Kidney (tissue), 14 donors: ENCODE measurements around the gene CCM2L. TPM values are rescaled to one million over a fixed set of nuclear protein-coding genes. Genes with fewer than 3 reads are reported as not detected.

Source experiments
- DNase-seq, 5 donors: peaks; one replicate each; pipeline ENCODE4 v3.0.0-alpha.2; 2013 to 2020
- FAIRE-seq: peaks from 2 replicates; lab custom pipeline; 2012; peaks lifted over from hg19 to GRCh38; lab: Jason Lieb, UNC
- H3K27ac ChIP-seq, 2 donors: one replicate each; pipeline ENCODE4 v1.7.0; 2013; ENCODE audit warnings: low read depth in 2 of 2, low read length in 2 of 2, inconsistent platforms in 1 of 2
- H3K27me3 ChIP-seq: one replicate; pipeline ENCODE4 v1.7.1; 2013; ENCODE audit warnings: low read length, inconsistent platforms; ENCODE audit not compliant: control insufficient read depth, insufficient read depth
- H3K36me3 ChIP-seq, 3 donors: one replicate each; pipeline versions ENCODE4 v1.7.0 to v1.7.1; 2013; ENCODE audit warnings: low read length in 3 of 3, control low read depth in 1 of 3, inconsistent platforms in 1 of 3; ENCODE audit not compliant: insufficient read depth in 3 of 3, control insufficient read depth in 2 of 3
- H3K4me1 ChIP-seq, 3 donors: one replicate each; pipeline versions ENCODE4 v1.7.0 to v1.7.1; 2013; ENCODE audit warnings: low read length in 3 of 3, inconsistent platforms in 1 of 3, low read depth in 1 of 3; ENCODE audit not compliant: control insufficient read depth in 2 of 3, insufficient read depth in 2 of 3
- H3K4me3 ChIP-seq, 3 donors: one replicate each; pipeline versions ENCODE4 v1.7.0 to v1.8.1; 2013; ENCODE audit warnings: low read length in 3 of 3, control low read depth in 1 of 3, inconsistent platforms in 1 of 3
- H3K9ac ChIP-seq, 3 donors: one replicate each; pipeline versions ENCODE4 v1.7.0 to v1.7.1; 2013; ENCODE audit warnings: low read length in 3 of 3, control low read depth in 1 of 3, inconsistent platforms in 1 of 3
- H3K9me3 ChIP-seq, 3 donors: one replicate each; pipeline versions ENCODE4 v1.7.0 to v1.7.1; 2013; ENCODE audit warnings: low read length in 3 of 3, control low read depth in 1 of 3, inconsistent platforms in 1 of 3; ENCODE audit not compliant: control insufficient read depth in 2 of 3, insufficient read depth in 1 of 3
- intact Hi-C: fragments of 100-400 bp; cut with DNase I; formaldehyde crosslinking; loops from one replicate; pipeline ENCODE4 v1.11.1; 2022
- polyA plus RNA-seq: library from polyadenylated mRNA; stranded (reverse); fragments of 350-450 nt; fragmentation: Illumina TruSeq; extraction: RNeasy Lipid Tissue Mini Kit (QIAGEN cat#74804); gene quantifications from one replicate; pipeline ENCODE4 v1.2.3, GENCODE V29; 2014; ENCODE audit warnings: low read depth, low replicate concordance; ENCODE audit not compliant: insufficient read depth
- total RNA-seq: library from RNA; stranded (reverse); fragmentation: NEBNext Ultra II Directional; extraction: Animal tissue kit (Norgen Biotek cat#: 25700); gene quantifications from one replicate; pipeline ENCODE4 v1.2.1, GENCODE V29; 2021
- TF ChIP-seq, protein P1 (sequence below): IDR thresholded peaks from 3 replicates; pipeline ENCODE4 v1.5.1; 2012; ENCODE audit warnings: mild to moderate bottlenecking, moderate library complexity, borderline replicate concordance; ENCODE audit not compliant: insufficient read depth; ENCODE audit errors: extremely low read depth
- donor health status: control.
- donor health status: control.
- donor health status: control.
- donor health status: control.
- donor health status: control.
- donor health status: DM: yes; HTN: yes; CAD: no.
- donor health status: Normal renal cell carcinoma (clear cell type).

The CCM2L gene
- total and polyA plus RNA-seq, 2 donors from 2014 or later = 9.9 to 13.8 TPM

- H3K9me3 ChIP-seq = no peaks in the 10 kb centered on the region
- H3K36me3 ChIP-seq = no peaks in the 10 kb centered on the region
- DNase-seq (no peak), FAIRE-seq (no peak)
- no peak overlapping the region for H3K27ac ChIP-seq
- peak overlapping the region in 1 of 3 donors; percentile 8 for H3K9ac ChIP-seq
- peaks cover 0 to 5% (median 0%) of the 10 kb centered on the region in 3 donors for H3K4me1 ChIP-seq
- TF ChIP-seq, protein P1, sequence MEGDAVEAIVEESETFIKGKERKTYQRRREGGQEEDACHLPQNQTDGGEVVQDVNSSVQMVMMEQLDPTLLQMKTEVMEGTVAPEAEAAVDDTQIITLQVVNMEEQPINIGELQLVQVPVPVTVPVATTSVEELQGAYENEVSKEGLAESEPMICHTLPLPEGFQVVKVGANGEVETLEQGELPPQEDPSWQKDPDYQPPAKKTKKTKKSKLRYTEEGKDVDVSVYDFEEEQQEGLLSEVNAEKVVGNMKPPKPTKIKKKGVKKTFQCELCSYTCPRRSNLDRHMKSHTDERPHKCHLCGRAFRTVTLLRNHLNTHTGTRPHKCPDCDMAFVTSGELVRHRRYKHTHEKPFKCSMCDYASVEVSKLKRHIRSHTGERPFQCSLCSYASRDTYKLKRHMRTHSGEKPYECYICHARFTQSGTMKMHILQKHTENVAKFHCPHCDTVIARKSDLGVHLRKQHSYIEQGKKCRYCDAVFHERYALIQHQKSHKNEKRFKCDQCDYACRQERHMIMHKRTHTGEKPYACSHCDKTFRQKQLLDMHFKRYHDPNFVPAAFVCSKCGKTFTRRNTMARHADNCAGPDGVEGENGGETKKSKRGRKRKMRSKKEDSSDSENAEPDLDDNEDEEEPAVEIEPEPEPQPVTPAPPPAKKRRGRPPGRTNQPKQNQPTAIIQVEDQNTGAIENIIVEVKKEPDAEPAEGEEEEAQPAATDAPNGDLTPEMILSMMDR = no peak
- H3K4me3 ChIP-seq = no peak overlapping the region
- intact Hi-C loops = no loop called here
- H3K27me3 ChIP-seq = peaks cover 12% of the 10 kb centered on the region
Observed at GRCh38 chr20:32019563-32020463, 9.6 kb downstream of the CCM2L start.

DNA sequence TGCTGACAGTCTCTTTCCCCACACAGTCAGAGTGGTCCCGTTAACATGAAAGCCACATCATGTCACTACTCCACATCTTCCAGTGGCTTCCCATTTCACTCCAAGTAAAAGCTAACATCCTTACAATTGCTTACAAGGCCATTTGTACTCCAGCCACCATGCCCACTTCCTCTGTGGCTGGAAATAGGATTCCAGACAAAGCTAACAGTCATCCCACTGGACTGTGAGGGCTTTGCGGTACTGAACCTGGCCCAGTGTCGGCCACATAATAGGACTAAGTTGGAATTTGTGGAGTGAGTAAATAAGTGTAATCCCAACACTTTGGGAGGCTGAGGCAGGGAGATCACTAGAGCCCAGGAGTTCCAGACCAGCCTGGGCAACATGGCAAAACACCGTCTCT is 10.9 kb downstream of the CCM2L start:
- intact Hi-C loops = no loop called here
- FAIRE-seq (no peak), DNase-seq (no peak)
- H3K4me1 ChIP-seq = peaks cover 0 to 5% (median 0%) of the 10 kb centered on the region in 3 donors
- H3K9ac ChIP-seq = no peak overlapping the region
- TF ChIP-seq, protein P1 = no peak
- peaks cover 12% of the 10 kb centered on the region for H3K27me3 ChIP-seq
- no peaks in the 10 kb centered on the region for H3K36me3 ChIP-seq
- H3K4me3 ChIP-seq = no peak overlapping the region
- H3K9me3 ChIP-seq = no peaks in the 10 kb centered on the region
- H3K27ac ChIP-seq = no peak overlapping the region

DNA sequence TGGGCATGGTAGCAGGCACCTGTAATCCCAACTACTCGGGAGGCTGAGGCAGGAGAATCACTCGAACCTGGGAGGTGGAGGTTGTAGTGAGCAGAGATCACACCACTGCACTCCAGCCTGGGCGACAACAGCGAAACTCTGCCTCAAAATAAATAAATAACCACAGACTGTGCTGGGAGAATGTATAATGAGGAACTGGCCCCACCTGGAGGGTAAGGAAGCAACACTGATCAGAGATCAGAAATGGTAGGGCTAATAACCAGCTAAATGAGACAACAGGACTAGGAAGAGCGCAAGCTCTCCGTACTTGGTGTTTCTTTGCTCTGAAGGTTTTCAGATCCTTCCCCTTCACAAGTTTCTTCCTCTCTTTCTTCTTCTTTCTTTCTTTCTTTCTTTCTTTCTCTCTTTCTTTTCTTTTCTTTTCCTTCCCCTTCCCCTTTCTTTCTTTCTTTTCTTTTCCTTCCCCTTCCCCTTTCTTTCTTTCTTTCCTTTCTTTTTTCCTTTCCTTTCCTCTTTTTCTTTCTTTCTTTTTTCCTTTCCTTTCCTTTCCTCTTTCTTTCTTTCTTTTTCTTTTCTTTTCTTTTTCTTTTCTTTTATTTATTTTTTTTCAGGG is 14.6 kb downstream of the CCM2L start:
- FAIRE-seq = no peak
- intact Hi-C loops = no loop called here

More for the DNA sequence above, 14.6 kb downstream of the CCM2L start:
- Histone ChIP-seq H3K9me3 (no peaks in the 10 kb centered on the region), H3K4me3 (no peak overlapping the region), H3K4me1 (no peaks in the 10 kb centered on the region), H3K27me3 (peaks cover 8% of the 10 kb centered on the region), H3K36me3 (no peaks in the 10 kb centered on the region), H3K9ac (no peak overlapping the region), H3K27ac (no peak overlapping the region)
- TF ChIP-seq, protein P1 = no peak
- DNase-seq = no peak
